GM23248 (cell line): ENCODE data around the gene ANKRD53.
"Not testable (repeated sequence)": the region's sequence is repeated elsewhere in the genome, so short reads cannot be mapped to it uniquely, and the experiment has no call there.

Experiments
- EZH2 ChIP-seq: fragments of 200-600 bp; sonication (generic); IDR thresholded peaks from 2 replicates; pipeline ENCODE4 v1.6.1; 2018; ENCODE audit warnings: antibody characterized with exemption, mild to moderate bottlenecking; ENCODE audit not compliant: insufficient read depth, poor library complexity, severe bottlenecking
- EZH2phosphoT487 ChIP-seq: fragments of 200-600 bp; sonication (generic); IDR thresholded peaks from 2 replicates; pipeline ENCODE4 v1.6.1; 2018; ENCODE audit warnings: antibody characterized with exemption, moderate library complexity, mild to moderate bottlenecking, low read depth; ENCODE audit not compliant: insufficient read depth

DNA sequence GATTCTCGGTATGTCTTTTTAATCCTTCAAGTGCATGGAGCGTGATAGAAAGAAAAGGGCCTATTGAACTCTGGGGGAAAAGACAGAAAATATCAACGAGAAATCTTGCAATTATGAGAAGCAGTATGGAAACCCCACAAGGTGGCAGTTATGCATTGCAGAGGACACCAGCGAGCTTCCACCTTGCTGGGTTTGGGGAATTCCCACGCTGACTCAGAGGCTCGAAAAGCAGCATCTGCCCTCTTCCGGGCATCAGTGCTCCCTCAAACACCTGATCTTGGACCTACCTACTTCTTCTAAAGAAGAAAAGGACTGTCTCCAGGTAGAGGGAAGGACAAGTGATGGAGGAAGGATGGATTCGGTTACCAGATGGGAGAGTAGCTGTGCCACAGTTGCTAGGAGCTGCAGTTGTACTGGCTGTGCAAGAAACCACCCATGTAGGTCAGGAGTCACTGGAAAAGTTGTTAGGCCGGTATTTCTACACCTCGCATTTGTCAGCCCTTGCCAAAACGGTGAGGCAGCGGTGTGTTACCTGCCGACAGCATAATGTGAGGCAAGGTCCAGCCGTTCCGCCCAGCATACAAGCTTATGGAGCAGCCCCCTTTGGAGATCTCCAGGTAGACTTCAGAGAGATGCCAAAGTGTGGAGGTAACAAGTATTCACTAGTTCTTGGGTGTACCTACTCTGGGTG, 45.3 kb downstream of the ANKRD53 start:
- TF ChIP-seq EZH2, EZH2phosphoT487: not testable (repeated sequence)
